K562 (cell line): ENCODE results near the gene CDK11B. TPM values are rescaled to one million over a fixed set of nuclear protein-coding genes. Genes with fewer than 3 reads are reported as not detected.

ENCODE experiments used
- EP300 ChIP-seq: IDR thresholded peaks from 2 replicates; pipeline ENCODE4 v1.6.1; 2012; ENCODE audit warnings: low read length, improper control_type of control experiment
- ETV1 ChIP-seq: fragments of 450-650 bp; conservative IDR thresholded peaks from 2 replicates; pipeline ENCODE4 v1.6.1; 2016; ENCODE audit warnings: missing genetic modification characterization, control low read depth, low read depth, missing compliant biosample characterization
- FOXA3 ChIP-seq, 2 experiments: fragments of 450-650 bp in 1 of 2; sonication (generic) in 1 of 2; formaldehyde crosslinking; IDR thresholded peaks in 1 of 2; conservative IDR thresholded peaks in 1 of 2; 2 replicates each; pipeline versions ENCODE4 v1.4.0 to v1.8.0; 2020 to 2022; ENCODE audit warnings: mild to moderate bottlenecking in 2 of 2, missing genetic modification reagents in 1 of 2
- GABPA ChIP-seq: fragments of 200-800 bp; sonication (Bioruptor generic); conservative IDR thresholded peaks from 2 replicates; pipeline ENCODE4 v1.6.1; 2016; ENCODE audit warnings: low read depth, missing genetic modification characterization, missing compliant biosample characterization
- HCFC1 ChIP-seq: IDR thresholded peaks from 2 replicates; pipeline ENCODE4 v1.6.1; 2012; ENCODE audit warnings: low read depth, low read length, improper control_type of control experiment
- HNRNPH1 ChIP-seq: fragments of 200-400 bp; formaldehyde crosslinking; optimal IDR thresholded peaks from 2 replicates; pipeline ENCODE3; 2017; ENCODE audit warnings: low read depth, mild to moderate bottlenecking, low read length, moderate library complexity
- JUN ChIP-seq, 2 experiments: sonication (generic) in 1 of 2; formaldehyde crosslinking in 1 of 2; IDR thresholded peaks; 2 replicates each; pipeline versions ENCODE4 v1.6.1 to v1.8.0; 2012 to 2022; ENCODE audit warnings: borderline replicate concordance in 2 of 2, mild to moderate bottlenecking in 2 of 2, improper control_type of control experiment in 1 of 2, low read depth in 1 of 2, low read length in 1 of 2, missing genetic modification reagents in 1 of 2
- TARDBP ChIP-seq: fragments of 450-650 bp; IDR thresholded peaks from 2 replicates; pipeline ENCODE4 v1.6.1; 2016
- ZBTB7A ChIP-seq: IDR thresholded peaks from 2 replicates; pipeline ENCODE4 v1.6.1; 2011; ENCODE audit warnings: low read depth, mild to moderate bottlenecking, low read length, moderate library complexity, borderline replicate concordance; ENCODE audit not compliant: control insufficient read depth
- polyA plus RNA-seq, 8 experiments: library from polyadenylated mRNA; depleted of rRNA in 4 of 8; stranded (reverse) in 5 of 8; unstranded in 3 of 8; fragments of >200 nt; fragmentation: Nextera tagmentation in 2 of 8; fragmentation: Illumina TruSeq in 1 of 8; extraction: Ambion mirVana in 2 of 8; extraction: Trizol in 1 of 8; gene quantifications; 2 replicates each; pipeline versions ENCODE4 v1.2.1 to v1.2.3, GENCODE V29; 2011 to 2014; ENCODE audit warnings: inconsistent platforms in 1 of 8, missing spikeins in 1 of 8
- total RNA-seq, 7 experiments: library from RNA; depleted of rRNA in 6 of 7; stranded (reverse); fragments of >200 nt in 6 of 7; fragmentation: Illumina TruSeq in 2 of 7; extraction: Trizol in 2 of 7; gene quantifications; 2 replicates each; pipeline versions ENCODE4 v1.2.1 to v1.2.3, GENCODE V29; 2011 to 2021; ENCODE audit warnings: low replicate concordance in 1 of 7
- TF ChIP-seq, protein P1 (sequence below): fragments of 450-650 bp; formaldehyde crosslinking; IDR thresholded peaks from 2 replicates; pipeline ENCODE4 v1.4.0; 2022; ENCODE audit warnings: missing genetic modification characterization
- TF ChIP-seq, protein P2 (sequence below): sonication (generic); formaldehyde crosslinking; IDR thresholded peaks from 2 replicates; pipeline ENCODE4 v1.8.1; 2023; ENCODE audit warnings: mild to moderate bottlenecking, missing genetic modification reagents, moderate library complexity
- TF ChIP-seq, protein P3 (sequence below): fragments of 450-650 bp; formaldehyde crosslinking; conservative IDR thresholded peaks from 2 replicates; pipeline ENCODE4 v1.4.0; 2022; ENCODE audit warnings: mild to moderate bottlenecking, missing genetic modification characterization
- TF ChIP-seq, protein P4 (sequence below), 2 experiments: IDR thresholded peaks in 1 of 2; conservative IDR thresholded peaks in 1 of 2; 2 replicates each; pipeline ENCODE4 v1.6.1; 2016; ENCODE audit warnings: low read depth in 2 of 2, mild to moderate bottlenecking in 1 of 2, missing compliant biosample characterization in 1 of 2, missing genetic modification characterization in 1 of 2, moderate library complexity in 1 of 2
- TF ChIP-seq, protein P5 (sequence below): fragments of 450-650 bp; IDR thresholded peaks from 2 replicates; pipeline ENCODE4 v1.7.0; 2016; ENCODE audit warnings: borderline replicate concordance

Gene CDK11B
- total and polyA plus RNA-seq, 9 of the 15 experiments (the other 6 are each of a cell fraction or from before 2014, with no cell fraction given), result 2.8 to 52.2 (median 19.5) TPM

DNA sequence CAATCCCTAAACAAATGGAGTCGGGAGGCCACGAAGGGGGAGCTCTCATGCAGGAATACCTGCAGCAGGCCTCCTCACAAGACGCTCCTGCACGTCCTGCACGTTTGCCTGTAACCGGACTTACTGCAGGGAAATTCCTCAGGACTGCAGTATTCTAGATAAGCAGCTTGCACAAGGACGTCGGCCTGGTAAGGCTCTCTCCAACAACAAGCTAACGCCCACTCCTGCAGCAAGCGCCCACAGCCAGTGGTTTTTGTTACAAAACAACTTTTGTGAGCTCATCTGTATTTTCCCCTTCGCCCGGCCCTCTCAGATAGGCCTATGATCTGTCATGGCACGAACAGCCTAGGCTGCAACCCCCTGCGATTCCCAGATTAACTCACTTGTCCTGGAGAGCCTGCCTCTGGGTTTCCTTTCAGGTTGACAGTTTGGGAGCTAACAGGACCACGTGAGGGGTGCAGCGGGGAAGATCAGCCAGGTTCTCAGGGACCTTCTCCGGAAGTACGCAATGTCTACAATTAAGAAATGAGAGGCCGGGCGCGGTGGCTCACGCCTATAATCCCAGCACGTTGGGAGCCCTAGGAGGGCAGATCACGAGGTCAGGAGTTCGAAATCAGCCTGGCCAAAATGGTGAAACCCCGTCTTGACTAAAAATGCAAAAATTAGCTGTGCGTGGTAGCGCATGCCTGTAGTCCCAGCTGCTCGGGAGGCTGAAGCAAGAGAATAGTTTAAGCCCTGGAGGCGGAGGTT, 44.4 kb downstream of the CDK11B start (continued):
- TF ChIP-seq JUN (IDR thresholded peaks at IDR 0.05; ENCODE audit: borderline replicate concordance, low read depth, low read length) (no peak), JUN (CRISPR knock-in tag; IDR thresholded peaks at IDR 0.05; ENCODE audit: borderline replicate concordance) (no peak), FOXA3 (CRISPR knock-in tag; conservative IDR thresholded peaks at IDR 0.05 in 1 of 2, IDR thresholded peaks at IDR 0.05 in 1 of 2) (peak in 1 of 2 experiments; percentile 77; a peak in 1 of 4 replicates), GABPA (tag) (no peak), ZBTB7A (no peak), ETV1 (tag) (peak; percentile 64), HCFC1 (no peak), TARDBP (no peak), EP300 (no peak), HNRNPH1 (no peak)
- TF ChIP-seq, protein P1, sequence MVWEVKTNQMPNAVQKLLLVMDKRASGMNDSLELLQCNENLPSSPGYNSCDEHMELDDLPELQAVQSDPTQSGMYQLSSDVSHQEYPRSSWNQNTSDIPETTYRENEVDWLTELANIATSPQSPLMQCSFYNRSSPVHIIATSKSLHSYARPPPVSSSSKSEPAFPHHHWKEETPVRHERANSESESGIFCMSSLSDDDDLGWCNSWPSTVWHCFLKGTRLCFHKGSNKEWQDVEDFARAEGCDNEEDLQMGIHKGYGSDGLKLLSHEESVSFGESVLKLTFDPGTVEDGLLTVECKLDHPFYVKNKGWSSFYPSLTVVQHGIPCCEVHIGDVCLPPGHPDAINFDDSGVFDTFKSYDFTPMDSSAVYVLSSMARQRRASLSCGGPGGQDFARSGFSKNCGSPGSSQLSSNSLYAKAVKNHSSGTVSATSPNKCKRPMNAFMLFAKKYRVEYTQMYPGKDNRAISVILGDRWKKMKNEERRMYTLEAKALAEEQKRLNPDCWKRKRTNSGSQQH (CRISPR knock-in tag), result no peak
- TF ChIP-seq, protein P2, sequence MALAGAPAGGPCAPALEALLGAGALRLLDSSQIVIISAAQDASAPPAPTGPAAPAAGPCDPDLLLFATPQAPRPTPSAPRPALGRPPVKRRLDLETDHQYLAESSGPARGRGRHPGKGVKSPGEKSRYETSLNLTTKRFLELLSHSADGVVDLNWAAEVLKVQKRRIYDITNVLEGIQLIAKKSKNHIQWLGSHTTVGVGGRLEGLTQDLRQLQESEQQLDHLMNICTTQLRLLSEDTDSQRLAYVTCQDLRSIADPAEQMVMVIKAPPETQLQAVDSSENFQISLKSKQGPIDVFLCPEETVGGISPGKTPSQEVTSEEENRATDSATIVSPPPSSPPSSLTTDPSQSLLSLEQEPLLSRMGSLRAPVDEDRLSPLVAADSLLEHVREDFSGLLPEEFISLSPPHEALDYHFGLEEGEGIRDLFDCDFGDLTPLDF (CRISPR knock-in tag), result no peak
- TF ChIP-seq, protein P3, sequence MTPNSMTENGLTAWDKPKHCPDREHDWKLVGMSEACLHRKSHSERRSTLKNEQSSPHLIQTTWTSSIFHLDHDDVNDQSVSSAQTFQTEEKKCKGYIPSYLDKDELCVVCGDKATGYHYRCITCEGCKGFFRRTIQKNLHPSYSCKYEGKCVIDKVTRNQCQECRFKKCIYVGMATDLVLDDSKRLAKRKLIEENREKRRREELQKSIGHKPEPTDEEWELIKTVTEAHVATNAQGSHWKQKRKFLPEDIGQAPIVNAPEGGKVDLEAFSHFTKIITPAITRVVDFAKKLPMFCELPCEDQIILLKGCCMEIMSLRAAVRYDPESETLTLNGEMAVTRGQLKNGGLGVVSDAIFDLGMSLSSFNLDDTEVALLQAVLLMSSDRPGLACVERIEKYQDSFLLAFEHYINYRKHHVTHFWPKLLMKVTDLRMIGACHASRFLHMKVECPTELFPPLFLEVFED, result no peak
- TF ChIP-seq, protein P4, sequence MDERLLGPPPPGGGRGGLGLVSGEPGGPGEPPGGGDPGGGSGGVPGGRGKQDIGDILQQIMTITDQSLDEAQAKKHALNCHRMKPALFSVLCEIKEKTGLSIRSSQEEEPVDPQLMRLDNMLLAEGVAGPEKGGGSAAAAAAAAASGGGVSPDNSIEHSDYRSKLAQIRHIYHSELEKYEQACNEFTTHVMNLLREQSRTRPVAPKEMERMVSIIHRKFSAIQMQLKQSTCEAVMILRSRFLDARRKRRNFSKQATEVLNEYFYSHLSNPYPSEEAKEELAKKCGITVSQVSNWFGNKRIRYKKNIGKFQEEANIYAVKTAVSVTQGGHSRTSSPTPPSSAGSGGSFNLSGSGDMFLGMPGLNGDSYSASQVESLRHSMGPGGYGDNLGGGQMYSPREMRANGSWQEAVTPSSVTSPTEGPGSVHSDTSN (CRISPR knock-in tag; IDR thresholded peaks at IDR 0.05; ENCODE audit: low read depth), result no peak
- TF ChIP-seq, protein P4 (tag; conservative IDR thresholded peaks at IDR 0.05; ENCODE audit: low read depth), result no peak
- TF ChIP-seq, protein P5, sequence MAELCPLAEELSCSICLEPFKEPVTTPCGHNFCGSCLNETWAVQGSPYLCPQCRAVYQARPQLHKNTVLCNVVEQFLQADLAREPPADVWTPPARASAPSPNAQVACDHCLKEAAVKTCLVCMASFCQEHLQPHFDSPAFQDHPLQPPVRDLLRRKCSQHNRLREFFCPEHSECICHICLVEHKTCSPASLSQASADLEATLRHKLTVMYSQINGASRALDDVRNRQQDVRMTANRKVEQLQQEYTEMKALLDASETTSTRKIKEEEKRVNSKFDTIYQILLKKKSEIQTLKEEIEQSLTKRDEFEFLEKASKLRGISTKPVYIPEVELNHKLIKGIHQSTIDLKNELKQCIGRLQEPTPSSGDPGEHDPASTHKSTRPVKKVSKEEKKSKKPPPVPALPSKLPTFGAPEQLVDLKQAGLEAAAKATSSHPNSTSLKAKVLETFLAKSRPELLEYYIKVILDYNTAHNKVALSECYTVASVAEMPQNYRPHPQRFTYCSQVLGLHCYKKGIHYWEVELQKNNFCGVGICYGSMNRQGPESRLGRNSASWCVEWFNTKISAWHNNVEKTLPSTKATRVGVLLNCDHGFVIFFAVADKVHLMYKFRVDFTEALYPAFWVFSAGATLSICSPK, result 0 out of 2 replicates have a peak, but pooled peaks have one; percentile 81
